SK-N-MC (cell line): ENCODE results near the gene NTN5.
"Not testable (repeated sequence)": the region's sequence is repeated elsewhere in the genome, so short reads cannot be mapped to it uniquely, and the experiment has no call there.

Source experiments
- DNase-seq: peaks from one replicate; pipeline ENCODE4 v3.0.0-alpha.2; 2011; ENCODE audit warnings: low read depth, low spot score
- H3K27ac ChIP-seq: fragments of 200-600 bp; sonication (generic); 2 replicates; pipeline ENCODE4 v1.5.1; 2016; ENCODE audit warnings: mixed run types
- H3K36me3 ChIP-seq: fragments of 200-600 bp; sonication (generic); 2 replicates; pipeline ENCODE4 v1.6.1; 2017; ENCODE audit warnings: antibody characterized with exemption, low read length, mixed read lengths; ENCODE audit not compliant: insufficient read depth
- H3K4me3 ChIP-seq: fragments of 200-600 bp; sonication (generic); 2 replicates; pipeline ENCODE4 v1.5.1; 2016
- H3K9ac ChIP-seq: fragments of 200-600 bp; sonication (generic); 2 replicates; pipeline ENCODE4 v1.8.0; 2017; ENCODE audit warnings: mixed run types, mixed read lengths; ENCODE audit not compliant: insufficient read length
- H3K9me3 ChIP-seq: fragments of 200-600 bp; sonication (generic); 2 replicates; pipeline ENCODE4 v1.6.1; 2017; ENCODE audit warnings: low read depth, mild to moderate bottlenecking, antibody characterized with exemption, low read length, moderate library complexity, mixed read lengths
- EZH2 ChIP-seq: fragments of 200-600 bp; sonication (generic); IDR thresholded peaks from one replicate; pipeline ENCODE4 v1.6.1; 2017; ENCODE audit warnings: antibody characterized with exemption
- FOXP2 ChIP-seq: optimal IDR thresholded peaks from 2 replicates; pipeline ENCODE3; 2011; ENCODE audit warnings: mild to moderate bottlenecking, moderate library complexity; ENCODE audit not compliant: insufficient read depth; ENCODE audit errors: extremely low read length, control extremely low read depth
- POLR2AphosphoS5 ChIP-seq: IDR thresholded peaks from 2 replicates; pipeline ENCODE4 v1.6.1; 2012; ENCODE audit warnings: mild to moderate bottlenecking, low read depth, low read length, borderline replicate concordance

The NTN5 gene

GRCh38 chr19:48672994-48673393, at the start of gene NTN5:
TSS of gene NTN5 (minus strand) at chr19:48673017. CDS start at chr19:48670986, 2,031 bp downstream.
- TF ChIP-seq EZH2: no peak
- no peak for TF ChIP-seq FOXP2
- no peak for TF ChIP-seq POLR2AphosphoS5
- Histone ChIP-seq H3K27ac (no peak within 1 kb of the TSS), H3K9ac (no peak within 1 kb of the TSS), H3K9me3 (no peaks in the 10 kb centered on the region), H3K4me3 (no peak within 1 kb of the TSS), H3K36me3 (no peaks in the 10 kb centered on the region)
- no peak for DNase-seq

- DNase-seq: no peak
- Histone ChIP-seq H3K4me3 (no peak overlapping the region), H3K27ac (no peak overlapping the region), H3K9ac (no peak overlapping the region), H3K9me3 (no peaks in the 10 kb centered on the region), H3K36me3 (no peaks in the 10 kb centered on the region)
- TF ChIP-seq FOXP2 (no peak), EZH2 (no peak), POLR2AphosphoS5 (no peak)
These were observed 49.4 kb upstream of the NTN5 start for GRCh38 chr19:48722196-48722708.

- Histone ChIP-seq H3K27ac (peak overlapping the region; percentile 74), H3K9ac (peak overlapping the region; percentile 62), H3K9me3 (no peaks in the 10 kb centered on the region), H3K4me3 (peak overlapping the region; percentile 93), H3K36me3 (no peaks in the 10 kb centered on the region)
- peak; percentile 98 for DNase-seq
- no peak for TF ChIP-seq FOXP2
- TF ChIP-seq POLR2AphosphoS5: peak; percentile 51
These were observed 47.9 kb upstream of the NTN5 start for GRCh38 chr19:48720613-48721296.

GRCh38 chr19:48720251-48720612, 47.4 kb upstream of the NTN5 start:
- H3K27ac ChIP-seq: peak overlapping the region; percentile 76

GRCh38 chr19:48719263-48720171, 46.7 kb upstream of the NTN5 start, which contains the start of gene MAMSTR:
TSS of gene MAMSTR (minus strand) at chr19:48719725. CDS start at chr19:48719031, 694 bp downstream.
- Histone ChIP-seq H3K4me3 (peak within 1 kb of the TSS; percentile 93), H3K27ac (peak within 1 kb of the TSS; percentile 76), H3K9me3 (no peaks in the 10 kb centered on the region), H3K36me3 (no peaks in the 10 kb centered on the region), H3K9ac (peak within 1 kb of the TSS; percentile 12)
- DNase-seq: no peak
- TF ChIP-seq POLR2AphosphoS5 (no peak), FOXP2 (no peak), EZH2 (no peak)

More at GRCh38 chr19:48720251-48720612, 47.4 kb upstream of the NTN5 start:
- no peak for DNase-seq
- Histone ChIP-seq H3K4me3 (peak overlapping the region; percentile 93), H3K36me3 (no peaks in the 10 kb centered on the region), H3K9me3 (no peaks in the 10 kb centered on the region), H3K9ac (no peak overlapping the region)
- no peak for TF ChIP-seq EZH2

GRCh38 chr19:48718711-48719231, 46.0 kb upstream of the NTN5 start:
- H3K9me3 ChIP-seq: no peaks in the 10 kb centered on the region
- TF ChIP-seq FOXP2: no peak
- no peak for TF ChIP-seq EZH2
- no peak for TF ChIP-seq POLR2AphosphoS5
- H3K9ac ChIP-seq: no peak overlapping the region
- no peaks in the 10 kb centered on the region for H3K36me3 ChIP-seq
- no peak overlapping the region for H3K4me3 ChIP-seq
- 0 out of 2 replicates have a peak overlapping the region, but pooled peaks have one; percentile 53 for H3K27ac ChIP-seq
- no peak for DNase-seq

- H3K36me3 ChIP-seq: not testable (repeated sequence)
These were observed 45.3 kb upstream of the NTN5 start for GRCh38 chr19:48718106-48718505.

GRCh38 chr19:48716562-48717291, 43.9 kb upstream of the NTN5 start:
- Histone ChIP-seq H3K36me3 (peaks cover 5% of the 10 kb centered on the region; the same call in 1 of the 2 replicates), H3K9ac (peak overlapping the region; percentile 52), H3K4me3 (peak overlapping the region; percentile 76), H3K27ac (peak overlapping the region; percentile 81), H3K9me3 (no peaks in the 10 kb centered on the region)
- TF ChIP-seq FOXP2 (peak; percentile 71), POLR2AphosphoS5 (peak; percentile 57; the same call in 1 of the 2 replicates), EZH2 (no peak)
- peak; percentile 24 for DNase-seq

More at GRCh38 chr19:48718106-48718505, 45.3 kb upstream of the NTN5 start:
- H3K9me3 ChIP-seq, H3K27ac ChIP-seq, DNase-seq, H3K4me3 ChIP-seq, H3K9ac ChIP-seq: not testable (repeated sequence)
